ENCODE measurements around the gene CLEC18C.
"Not testable (repeated sequence)": the region's sequence is repeated elsewhere in the genome, so short reads cannot be mapped to it uniquely, and the experiment has no call there.

Gene CLEC18C

DNA sequence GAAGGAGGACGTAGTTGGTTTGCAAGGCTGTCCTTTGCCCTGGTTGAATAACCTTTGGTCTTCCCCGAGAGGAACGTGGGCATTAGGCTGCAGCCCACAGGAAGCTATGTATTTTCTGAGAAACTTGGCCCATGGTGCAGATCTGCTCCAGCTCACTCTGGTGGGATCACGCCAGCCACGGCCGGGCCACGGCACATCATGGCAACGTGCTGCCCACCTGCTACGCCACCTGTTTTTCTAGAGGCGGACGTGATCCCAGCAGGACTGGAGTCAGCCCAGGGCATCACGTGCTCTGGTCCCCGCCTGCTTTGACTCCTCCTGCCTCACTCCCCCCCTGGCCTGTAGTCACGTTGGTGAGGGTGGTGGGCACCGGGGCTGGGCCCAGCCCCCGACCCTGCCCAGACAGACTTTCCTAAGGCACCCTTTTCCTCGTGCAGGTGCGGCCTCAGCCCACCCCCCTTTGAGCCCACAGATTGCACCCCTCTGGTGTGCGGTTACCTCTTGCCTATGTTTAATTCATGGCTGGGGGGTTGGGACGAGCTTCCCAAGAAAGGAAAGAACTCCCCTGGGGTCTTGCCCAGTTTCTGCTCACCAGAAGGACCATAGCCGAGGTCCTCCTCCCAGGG is at the start of gene CLEC18C:
TSS of gene CLEC18C (plus strand) at position 576 of the 626 bp plus-strand sequence. CDS start 492 bp downstream, outside the sequence.
- not testable (repeated sequence) for DNase-seq

DNA sequence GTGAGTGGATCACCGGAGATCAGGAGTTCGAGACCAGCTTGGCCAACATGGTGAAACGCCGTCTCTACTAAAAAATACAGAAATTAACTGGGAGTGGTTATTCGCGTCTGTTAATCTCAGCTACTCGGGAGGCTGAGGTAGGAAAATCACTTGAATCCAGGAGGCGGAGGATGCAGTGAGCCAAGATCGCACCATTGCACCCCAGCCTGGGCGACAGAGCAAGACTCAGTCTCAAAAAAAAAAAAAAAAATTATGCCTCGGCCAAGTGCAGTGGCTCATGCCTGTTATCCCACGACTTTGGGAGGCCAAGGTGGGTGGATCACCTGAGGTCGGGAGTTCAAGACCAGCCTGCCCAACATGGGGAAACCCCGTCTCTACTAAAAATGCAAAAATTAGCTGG is 49.8 kb upstream of the CLEC18C start:
- not testable (repeated sequence) for DNase-seq

DNA sequence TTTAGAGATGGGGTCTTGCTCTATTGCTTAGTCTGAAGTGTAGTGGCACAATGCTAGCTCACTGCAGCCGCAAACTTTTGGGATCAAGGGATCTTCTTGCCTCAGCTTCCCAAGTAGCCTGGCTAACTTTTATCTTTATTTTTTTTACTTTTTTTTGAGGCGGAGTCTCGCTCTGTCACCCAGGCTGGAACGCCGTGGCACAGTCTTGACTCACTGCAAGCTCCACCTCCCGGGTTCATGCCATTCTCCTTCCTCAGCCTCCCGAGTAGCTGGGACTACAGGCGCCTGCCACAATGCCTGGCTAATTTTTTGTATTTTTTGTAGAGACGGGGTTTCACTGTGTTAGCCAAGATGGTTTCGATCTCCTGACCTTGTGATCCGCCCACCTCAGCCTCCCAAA is 47.4 kb upstream of the CLEC18C start:
- not testable (repeated sequence) for DNase-seq

GRCh38 chr16:70127706-70128105 is 45.9 kb upstream of the CLEC18C start:
- DNase-seq: not testable (repeated sequence)

DNA sequence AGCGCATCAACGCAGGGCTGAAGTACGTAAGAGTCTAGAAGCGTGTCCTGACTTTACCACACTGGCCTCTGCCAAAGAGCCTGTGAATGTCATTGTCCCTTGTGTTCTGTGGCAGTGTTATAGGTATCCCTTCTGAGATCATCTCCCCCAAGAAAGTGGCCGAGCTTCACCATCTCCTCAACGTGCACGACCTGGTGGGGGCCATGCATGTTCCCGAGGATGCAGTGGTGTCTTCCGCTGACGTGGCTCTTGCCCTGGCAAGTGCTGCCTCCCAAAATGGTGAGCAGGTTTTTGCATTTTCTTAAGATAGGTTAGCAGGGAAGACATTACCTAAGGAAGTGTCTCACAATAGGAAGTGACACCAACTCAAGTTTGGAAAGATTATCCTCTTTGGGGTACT is 44.7 kb upstream of the CLEC18C start:
- not testable (repeated sequence) for DNase-seq

- DNase-seq: not testable (repeated sequence)
Measured at GRCh38 chr16:70135796-70136195, 37.8 kb upstream of the CLEC18C start.

DNA sequence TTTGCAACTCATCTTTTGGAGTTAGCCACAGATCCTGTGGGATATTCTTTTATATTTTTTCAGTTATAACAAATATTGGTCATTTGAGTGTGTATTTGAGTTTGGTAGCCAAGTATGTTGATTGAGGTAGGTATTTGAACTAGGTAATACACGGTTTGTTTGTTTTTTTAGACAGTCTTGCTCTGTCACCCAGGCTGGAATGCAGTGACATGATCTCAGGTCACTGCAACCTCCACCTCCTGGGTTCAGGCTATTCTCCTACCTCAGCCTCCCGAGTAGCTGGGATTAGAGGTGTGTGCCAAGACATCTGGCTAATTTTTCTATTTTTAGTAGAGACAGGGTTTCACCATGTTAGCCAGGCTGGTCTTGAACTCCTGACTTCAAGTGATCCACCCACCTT is 37.0 kb upstream of the CLEC18C start:
- not testable (repeated sequence) for DNase-seq

GRCh38 chr16:70142739-70143138 is 30.8 kb upstream of the CLEC18C start:
- DNase-seq: not testable (repeated sequence)

- not testable (repeated sequence) for DNase-seq
Measured at GRCh38 chr16:70143231-70143895, 30.2 kb upstream of the CLEC18C start.

- not testable (repeated sequence) for DNase-seq
Measured at GRCh38 chr16:70147853-70148252, 25.7 kb upstream of the CLEC18C start.

DNA sequence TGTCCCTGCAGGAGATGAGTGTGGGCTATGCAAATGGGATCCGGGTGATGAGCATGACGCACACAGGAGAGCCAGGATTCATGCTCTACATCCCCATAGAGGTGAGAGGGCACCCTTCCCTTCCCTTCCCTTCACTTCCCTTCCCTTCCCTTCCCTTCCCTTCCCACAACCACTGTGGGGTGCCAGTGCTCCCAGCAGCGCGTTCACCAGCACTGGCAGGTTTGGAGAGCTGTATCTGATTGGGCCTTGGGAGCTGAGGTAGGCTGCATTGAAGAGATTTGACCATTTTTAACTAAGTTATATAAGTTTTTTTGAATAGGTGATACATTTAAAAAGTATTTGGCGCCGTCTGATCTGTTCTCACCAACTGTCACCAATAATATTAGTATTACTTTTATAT is 25.1 kb upstream of the CLEC18C start:
- DNase-seq: not testable (repeated sequence)

DNA sequence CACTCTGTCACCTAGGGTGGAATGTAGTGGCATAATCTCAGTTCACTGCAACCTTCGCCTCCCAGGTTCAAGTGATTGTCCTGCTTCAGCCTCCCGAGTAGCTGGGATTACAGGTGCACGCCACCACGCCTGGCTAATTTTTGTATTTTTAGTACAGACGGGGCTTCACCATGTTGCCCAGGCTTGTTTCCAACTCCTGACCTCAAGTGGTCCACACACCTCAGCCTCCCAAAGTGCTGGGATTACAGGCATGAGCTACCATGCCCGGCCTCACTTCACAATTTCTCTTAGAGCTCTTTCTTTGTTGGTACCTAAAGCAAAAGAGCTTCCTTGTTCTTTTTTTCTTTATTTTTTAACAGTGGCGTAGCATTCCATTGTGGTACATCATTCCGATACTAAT is 24.3 kb upstream of the CLEC18C start:
- not testable (repeated sequence) for DNase-seq

DNA sequence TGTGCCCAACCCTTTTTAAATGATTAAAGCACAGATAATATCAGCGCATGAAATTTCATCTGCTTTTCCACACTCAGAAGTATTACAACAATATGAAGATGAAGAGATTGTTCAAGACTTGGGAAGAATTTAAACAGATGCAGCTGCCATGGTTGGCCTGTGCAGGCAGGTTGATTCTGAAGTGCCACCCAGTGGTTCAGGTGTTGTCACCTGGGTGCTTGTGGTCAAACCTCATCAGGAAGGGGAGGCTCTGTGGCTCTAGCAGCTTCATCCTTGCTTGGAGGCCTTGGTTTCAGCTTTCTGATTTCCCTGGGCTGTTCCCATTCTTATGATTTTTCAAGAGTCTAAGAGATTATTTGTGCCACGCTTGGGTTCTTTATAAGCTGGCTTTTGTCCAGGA is 22.2 kb upstream of the CLEC18C start:
- no peak for DNase-seq

- DNase-seq: no peak
Measured at GRCh38 chr16:70151941-70152509, 21.6 kb upstream of the CLEC18C start.

DNA sequence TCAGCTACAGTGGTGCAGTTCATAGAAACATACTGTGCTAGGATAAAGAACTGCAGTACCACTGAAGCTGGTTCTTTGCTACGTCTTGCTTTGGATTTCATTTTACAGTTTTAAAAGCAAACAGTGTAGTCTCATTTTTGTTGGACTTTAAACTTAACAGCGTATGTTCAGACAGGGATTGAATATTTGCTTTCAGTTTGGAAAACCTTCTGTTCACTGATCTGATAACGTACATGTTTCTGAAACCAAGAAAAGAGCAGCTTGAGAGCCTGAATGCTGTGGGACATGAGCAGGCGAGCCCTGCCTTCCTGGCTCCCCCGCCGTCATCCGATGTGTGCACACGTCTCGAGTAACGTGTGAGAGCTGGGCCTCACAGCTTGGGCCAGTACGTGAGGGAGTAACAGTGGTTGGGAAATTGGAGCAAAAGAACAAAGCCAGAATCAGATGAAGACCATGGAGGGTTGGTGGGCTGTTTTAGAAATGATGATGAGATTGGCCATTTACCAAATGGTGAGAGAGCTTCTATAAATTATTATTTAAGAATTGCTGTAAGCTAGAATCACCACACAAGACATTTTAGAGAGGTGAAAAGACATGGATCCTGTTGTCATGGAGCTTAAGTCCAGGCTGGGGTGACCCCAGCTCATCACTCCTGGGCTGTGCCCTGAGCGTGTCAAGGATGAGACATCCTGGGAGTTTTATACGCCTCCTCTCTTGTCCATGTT is 20.8 kb upstream of the CLEC18C start:
- DNase-seq: no peak

DNA sequence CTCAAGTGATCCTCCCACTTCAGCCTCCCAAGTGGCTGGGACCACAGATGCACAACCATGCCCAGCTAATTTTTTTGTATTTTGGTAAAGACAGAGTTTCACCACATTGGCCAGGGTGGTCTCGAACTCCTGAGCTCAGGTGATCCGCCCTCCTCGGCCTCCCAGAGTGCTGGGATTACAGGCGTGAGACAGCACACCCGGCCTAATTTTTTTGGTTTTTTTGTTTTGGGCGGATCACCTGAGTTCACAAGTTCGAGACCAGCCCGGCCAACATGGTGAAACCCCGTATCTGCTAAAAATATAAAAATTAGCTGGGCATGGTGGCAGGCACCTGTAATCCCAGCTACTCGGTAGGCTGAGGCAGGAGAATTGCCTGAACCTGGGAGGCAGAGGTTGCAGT is 18.9 kb upstream of the CLEC18C start:
- DNase-seq: not testable (repeated sequence)

GRCh38 chr16:70156207-70156978 is 17.2 kb upstream of the CLEC18C start:
- no peak for DNase-seq

- DNase-seq: no peak
Measured at GRCh38 chr16:70157105-70157476, 16.5 kb upstream of the CLEC18C start.

- DNase-seq: no peak
Measured at GRCh38 chr16:70157477-70158260, 15.9 kb upstream of the CLEC18C start.

DNA sequence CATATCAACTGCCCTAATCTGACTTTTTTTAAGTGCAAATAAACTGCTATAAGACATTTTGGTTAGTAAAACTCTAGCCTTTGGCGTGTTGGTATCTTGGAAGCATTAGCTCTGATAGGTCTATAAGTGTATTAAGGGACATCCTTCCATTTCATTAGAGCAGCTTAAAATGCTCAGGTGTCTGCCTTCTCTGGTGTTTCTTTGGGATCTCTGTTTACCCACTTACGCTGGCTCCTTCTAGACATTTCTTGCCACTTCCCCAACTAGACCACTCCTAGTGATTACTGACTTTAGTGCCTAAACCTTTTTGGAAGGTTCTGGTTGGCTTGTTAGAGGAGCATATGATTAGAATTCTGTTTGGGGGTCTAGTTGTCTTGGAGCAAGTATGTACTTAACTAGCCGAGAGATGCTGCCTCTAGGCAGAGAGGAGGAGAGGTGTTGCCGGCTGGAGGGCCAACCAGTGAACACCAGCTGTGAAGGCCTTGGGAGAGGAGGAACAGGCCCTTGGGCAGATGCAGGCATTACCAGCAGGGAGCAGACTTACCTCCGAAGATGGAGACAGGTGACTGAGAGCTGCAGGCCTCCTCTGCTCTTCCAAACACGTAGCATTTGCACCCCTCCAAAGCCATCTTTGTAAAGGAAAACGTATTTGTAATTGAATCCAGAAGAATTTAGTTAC is 15.2 kb upstream of the CLEC18C start:
- no peak for DNase-seq
